HepG2 (cell line): ENCODE data around the gene ATG9A. TPM values are rescaled to one million over a fixed set of nuclear protein-coding genes. Genes with fewer than 3 reads are reported as not detected.
A peak's percentile ranks its signal among the peaks of the same experiment; 100 is the strongest.

ENCODE experiments used
- ATAC-seq: fragments of 200-7000 bp; cut with Tn5 transposase; 3 replicates; pipeline ENCODE4 v1.9.1; 2020; ENCODE audit warnings: mild to moderate bottlenecking, moderate library complexity
- BruUV-seq: library from RNA; stranded (reverse); fragments of 400-500 nt; replicated peaks from 2 replicates; lab custom pipeline; 2021; lab: Mats Ljungman, UMichigan
- CTCF ChIA-PET: fragments of 300-600 bp; formaldehyde crosslinking; extraction: SDS; loops from one replicate; lab custom pipeline; 2021; ENCODE audit warnings: low total read pairs, inconsistent platforms, low intra/inter-chr PET ratio; lab: Yijun Ruan, JAX
- POLR2A ChIA-PET: fragments of 350-600 bp; sonication (Branson Sonifier 250); formaldehyde crosslinking; loops from one replicate; lab custom pipeline; 2020; ENCODE audit warnings: antibody characterized with exemption, inconsistent platforms; lab: Yijun Ruan, JAX
- DNase-seq: peaks from one replicate; pipeline ENCODE4 v3.0.0-alpha.2; 2015; ENCODE audit warnings: low spot score
- FAIRE-seq: peaks from 3 replicates; lab custom pipeline; 2011; peaks lifted over from hg19 to GRCh38; lab: Jason Lieb, UNC
- H2AFZ ChIP-seq: one replicate; pipeline ENCODE4 v1.6.1; 2011; ENCODE audit warnings: low read length, inconsistent platforms
- H3K27ac ChIP-seq: fragments of 300-600 bp; 3 replicates; pipeline ENCODE4 v1.8.0; 2011; ENCODE audit warnings: mixed run types, mild to moderate bottlenecking, mixed read lengths, low read length, inconsistent platforms; ENCODE audit not compliant: insufficient read depth; ENCODE audit errors: extremely low read length
- H3K27me3 ChIP-seq, 2 experiments: fragments of 200-600 bp in 1 of 2; 2 replicates in 1 of 2; 3 replicates in 1 of 2; pipeline versions ENCODE4 v1.6.0 to v1.8.0; 2011; ENCODE audit warnings: low read length in 2 of 2, mild to moderate bottlenecking in 2 of 2, moderate library complexity in 2 of 2, inconsistent platforms in 1 of 2; ENCODE audit not compliant: insufficient read depth in 2 of 2, control insufficient read depth in 1 of 2
- H3K36me3 ChIP-seq, 2 experiments: fragments of 200-600 bp in 1 of 2; replicated peaks in 1 of 2; 2 replicates in 1 of 2; 3 replicates in 1 of 2; pipeline versions ENCODE4 v1.5.1 to v1.8.0; 2011; ENCODE audit warnings: low read length in 2 of 2, inconsistent platforms in 1 of 2; ENCODE audit not compliant: insufficient read depth in 2 of 2, control insufficient read depth in 1 of 2
- H3K4me1 ChIP-seq: 2 replicates; pipeline ENCODE4 v1.5.1; 2012; ENCODE audit warnings: low read length, inconsistent platforms; ENCODE audit not compliant: insufficient read depth
- H3K4me2 ChIP-seq: 2 replicates; pipeline ENCODE4 v1.6.0; 2011; ENCODE audit warnings: low read depth, low read length, inconsistent platforms
- H3K4me3 ChIP-seq, 3 experiments: fragments of 200-600 bp in 1 of 3; sonication (generic), shearing (Covaris generic) in 1 of 3; replicated peaks in 1 of 3; 2 replicates each; pipeline ENCODE4 v1.5.1; 2011 to 2016; ENCODE audit warnings: low read length in 3 of 3, inconsistent platforms in 2 of 3, low read depth in 2 of 3, mild to moderate bottlenecking in 2 of 3, control low read depth in 1 of 3, mixed read lengths in 1 of 3; ENCODE audit not compliant: insufficient read depth in 1 of 3
- H3K79me2 ChIP-seq: one replicate; pipeline ENCODE4 v1.6.1; 2011; ENCODE audit warnings: low read length, inconsistent platforms; ENCODE audit not compliant: insufficient read depth
- H3K9ac ChIP-seq: 2 replicates; pipeline ENCODE4 v1.6.0; 2011; ENCODE audit warnings: mild to moderate bottlenecking, low read depth, low read length, inconsistent platforms; ENCODE audit not compliant: insufficient read depth
- H3K9me3 ChIP-seq: 2 replicates; pipeline ENCODE4 v1.5.1; 2012; ENCODE audit warnings: mild to moderate bottlenecking, low read length
- H4K20me1 ChIP-seq: 2 replicates; pipeline ENCODE4 v1.6.0; 2011; ENCODE audit warnings: inconsistent platforms, mild to moderate bottlenecking, low read length, moderate library complexity; ENCODE audit not compliant: insufficient read depth
- ETV6 ChIP-seq: sonication (generic); formaldehyde crosslinking; conservative IDR thresholded peaks from 2 replicates; pipeline ENCODE4 v1.4.0; 2020; ENCODE audit warnings: missing genetic modification reagents
- REPIN1 ChIP-seq: sonication (generic); formaldehyde crosslinking; IDR thresholded peaks from 2 replicates; pipeline ENCODE4 v1.8.0; 2022; ENCODE audit warnings: missing genetic modification reagents, low read depth, mild to moderate bottlenecking, borderline replicate concordance
- USF2 ChIP-seq, 2 experiments: sonication (generic) in 1 of 2; formaldehyde crosslinking in 1 of 2; IDR thresholded peaks; 2 replicates each; pipeline versions ENCODE4 v1.5.1 to v1.6.1; 2011 to 2020; ENCODE audit warnings: borderline replicate concordance in 1 of 2, low read depth in 1 of 2, low read length in 1 of 2, mild to moderate bottlenecking in 1 of 2, missing genetic modification reagents in 1 of 2, moderate library complexity in 1 of 2
- ZBTB21 ChIP-seq: sonication (generic); formaldehyde crosslinking; IDR thresholded peaks from 2 replicates; pipeline ENCODE4 v1.4.0; 2020; ENCODE audit warnings: missing genetic modification reagents
- ZBTB40 ChIP-seq, 2 experiments: fragments of 450-650 bp in 1 of 2; sonication (generic) in 1 of 2; formaldehyde crosslinking in 1 of 2; IDR thresholded peaks; 2 replicates each; pipeline versions ENCODE4 v1.6.1 to v1.8.0; 2016 to 2022; ENCODE audit warnings: antibody characterized with exemption in 1 of 2, mild to moderate bottlenecking in 1 of 2, missing genetic modification reagents in 1 of 2
- ZNF335 ChIP-seq: sonication (generic); formaldehyde crosslinking; IDR thresholded peaks from 2 replicates; pipeline ENCODE4 v1.4.0; 2020; ENCODE audit warnings: missing genetic modification reagents
- WGBS: methylation state at CpG from one replicate; pipeline ENCODE4 v1.1.6; 2017; ENCODE audit warnings: low lambda C conversion rate; 5-methylcytosine and 5-hydroxymethylcytosine counted together
- in situ Hi-C: cut with HindIII; loops from 2 replicates; pipeline ENCODE4 v1.10.0; 2017; ENCODE audit warnings: low pct_unique_long_range_greater_than_20kb; ENCODE audit not compliant: extremely low pct_ligation_motif_present
- intact Hi-C: fragments of 100-400 bp; cut with micrococcal nuclease; formaldehyde crosslinking; loops from one replicate; pipeline ENCODE4 v1.10.0; 2022; ENCODE audit not compliant: unreplicated experiment
- polyA plus RNA-seq, 8 experiments: library from polyadenylated mRNA; depleted of rRNA in 3 of 8; stranded (reverse) in 7 of 8; unstranded in 1 of 8; fragments of >200 nt; fragmentation: Illumina TruSeq in 4 of 8; extraction: Trizol in 4 of 8; gene quantifications; 2 replicates each; pipeline versions ENCODE4 v1.2.1 to v1.2.3, GENCODE V29; 2011 to 2016; ENCODE audit warnings: low read depth in 4 of 8, missing spikeins in 1 of 8, mixed read lengths in 1 of 8; ENCODE audit not compliant: insufficient read depth in 1 of 8
- total RNA-seq, 5 experiments: library from RNA; depleted of rRNA; stranded (reverse); fragments of >200 nt; fragmentation: Illumina TruSeq; extraction: Trizol; gene quantifications; 2 replicates each; pipeline ENCODE4 v1.2.3, GENCODE V29; 2016; ENCODE audit warnings: low read depth in 1 of 5
- TF ChIP-seq, protein P1 (sequence below): sonication (generic); formaldehyde crosslinking; IDR thresholded peaks from 2 replicates; pipeline ENCODE4 v1.4.0; 2020; ENCODE audit warnings: mild to moderate bottlenecking, missing genetic modification reagents

The ATG9A gene
- total and polyA plus RNA-seq, 2 of the 13 experiments (the other 11 are each of a cell fraction or from before 2014, with no cell fraction given): 35.0 to 131 TPM

GRCh38 chr2:219228911-219229304 is 528 bp downstream of the ATG9A start:
- no peaks in the 10 kb centered on the region; a peak in 1 of 5 replicates for H3K27me3 ChIP-seq
- BruUV-seq: no TSS peak
- no peak for FAIRE-seq
- ATAC-seq: peak; percentile 68
- ChIA-PET POLR2A (interaction anchor here (1.0 to 6.6 kb wide), 17 partner anchors 10 to 159 kb away, joined by 3 to 80 read pairs (median 7); partner anchors contain the start of genes ABCB6, CNPPD1, DNAJB2 and DNPEP), CTCF (interaction anchor here (1.2 to 2.3 kb wide), 2 partner anchors 66 to 70 kb away, joined by 3 to 15 read pairs; no protein-coding TSS in a partner anchor)
- H3K79me2 ChIP-seq: peaks cover 51% of the 10 kb centered on the region
- DNase-seq: no peak
- no peaks in the 10 kb centered on the region for H3K9me3 ChIP-seq
- H3K27ac ChIP-seq: peak overlapping the region; percentile 81
- peaks cover 32 to 55% of the 10 kb centered on the region in 2 experiments for H3K36me3 ChIP-seq
- WGBS: 1% methylated on average over 12 of the region's 19 CpGs
- no peaks in the 10 kb centered on the region for H4K20me1 ChIP-seq
- H3K4me2 ChIP-seq: peak overlapping the region; percentile 91
- H3K4me3 ChIP-seq: peak overlapping the region; percentile 91 to 93 (median 93)
- in situ Hi-C loops (no loop called here), intact Hi-C loops (loop anchor here (1.0 kb wide), 5 partner anchors 11 to 66 kb away; partner anchors contain the start of genes ABCB6, GLB1L, STK16 and ZFAND2B)
- peak overlapping the region; percentile 91 for H3K9ac ChIP-seq
- no peak overlapping the region for H2AFZ ChIP-seq
- peaks cover 39% of the 10 kb centered on the region for H3K4me1 ChIP-seq
- TF ChIP-seq, protein P1, sequence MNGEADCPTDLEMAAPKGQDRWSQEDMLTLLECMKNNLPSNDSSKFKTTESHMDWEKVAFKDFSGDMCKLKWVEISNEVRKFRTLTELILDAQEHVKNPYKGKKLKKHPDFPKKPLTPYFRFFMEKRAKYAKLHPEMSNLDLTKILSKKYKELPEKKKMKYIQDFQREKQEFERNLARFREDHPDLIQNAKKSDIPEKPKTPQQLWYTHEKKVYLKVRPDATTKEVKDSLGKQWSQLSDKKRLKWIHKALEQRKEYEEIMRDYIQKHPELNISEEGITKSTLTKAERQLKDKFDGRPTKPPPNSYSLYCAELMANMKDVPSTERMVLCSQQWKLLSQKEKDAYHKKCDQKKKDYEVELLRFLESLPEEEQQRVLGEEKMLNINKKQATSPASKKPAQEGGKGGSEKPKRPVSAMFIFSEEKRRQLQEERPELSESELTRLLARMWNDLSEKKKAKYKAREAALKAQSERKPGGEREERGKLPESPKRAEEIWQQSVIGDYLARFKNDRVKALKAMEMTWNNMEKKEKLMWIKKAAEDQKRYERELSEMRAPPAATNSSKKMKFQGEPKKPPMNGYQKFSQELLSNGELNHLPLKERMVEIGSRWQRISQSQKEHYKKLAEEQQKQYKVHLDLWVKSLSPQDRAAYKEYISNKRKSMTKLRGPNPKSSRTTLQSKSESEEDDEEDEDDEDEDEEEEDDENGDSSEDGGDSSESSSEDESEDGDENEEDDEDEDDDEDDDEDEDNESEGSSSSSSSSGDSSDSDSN (CRISPR knock-in tag): peak; percentile 11; the same call in 1 of the 2 replicates
- no peak for TF ChIP-seq USF2 (IDR thresholded peaks at IDR 0.05; ENCODE audit: low read depth, low read length)
- peak; percentile 13; the same call in 1 of the 2 replicates for TF ChIP-seq USF2 (CRISPR knock-in tag; IDR thresholded peaks at IDR 0.05; ENCODE audit: borderline replicate concordance)
- TF ChIP-seq ZBTB21: no peak
- no peak for TF ChIP-seq REPIN1 (CRISPR knock-in tag)
- 0 out of 2 replicates have a peak, but pooled peaks have one; percentile 32 for TF ChIP-seq ETV6 (CRISPR knock-in tag)
- no peak for TF ChIP-seq ZNF335 (CRISPR knock-in tag)
- no peak for TF ChIP-seq ZBTB40 (IDR thresholded peaks at IDR 0.05)
- no peak; the same call in 1 of the 2 replicates for TF ChIP-seq ZBTB40 (CRISPR knock-in tag; IDR thresholded peaks at IDR 0.05)
